CD14-positive monocyte (primary cell): ENCODE data around the gene UGGT2. TPM values are rescaled to one million over a fixed set of nuclear protein-coding genes. Genes with fewer than 3 reads are reported as not detected.
A peak's percentile ranks its signal among the peaks of the same experiment; 100 is the strongest.
"Not testable (repeated sequence)": the region's sequence is repeated elsewhere in the genome, so short reads cannot be mapped to it uniquely, and the experiment has no call there.

Source experiments
- DNase-seq, 3 donors: peaks; one replicate each; pipeline ENCODE4 v3.0.0-alpha.2; 2011 to 2022
- H2AFZ ChIP-seq: 2 replicates; pipeline ENCODE4 v1.6.0; 2012; ENCODE audit warnings: mild to moderate bottlenecking, low read depth, low read length, inconsistent platforms; ENCODE audit not compliant: insufficient read depth, poor library complexity, severe bottlenecking
- H3K27ac ChIP-seq, 2 donors: 1 replicate in 1 of 2; 2 replicates in 1 of 2; pipeline ENCODE4 v1.5.1; 2012 to 2013; ENCODE audit warnings: low read length in 2 of 2, control low read depth in 1 of 2, inconsistent platforms in 1 of 2, low read depth in 1 of 2, mild to moderate bottlenecking in 1 of 2
- H3K27me3 ChIP-seq, 2 donors: one replicate each; pipeline versions ENCODE4 v1.6.0 to v1.6.1; 2011 to 2013; ENCODE audit warnings: low read length in 2 of 2; ENCODE audit not compliant: control insufficient read depth in 2 of 2, insufficient read depth in 2 of 2
- H3K36me3 ChIP-seq, 2 donors: replicated peaks in 1 of 2; 1 replicate in 1 of 2; 2 replicates in 1 of 2; pipeline versions ENCODE4 v1.5.1 to v1.6.1; 2012 to 2013; ENCODE audit warnings: low read length in 2 of 2, control low read depth in 1 of 2, inconsistent platforms in 1 of 2, mild to moderate bottlenecking in 1 of 2; ENCODE audit not compliant: insufficient read depth in 2 of 2, control insufficient read depth in 1 of 2
- H3K4me1 ChIP-seq, 2 donors: 1 replicate in 1 of 2; 2 replicates in 1 of 2; pipeline versions ENCODE4 v1.5.1 to v1.6.1; 2012 to 2013; ENCODE audit warnings: low read length in 2 of 2, control low read depth in 1 of 2, inconsistent platforms in 1 of 2, mild to moderate bottlenecking in 1 of 2, moderate library complexity in 1 of 2; ENCODE audit not compliant: insufficient read depth in 2 of 2, control insufficient read depth in 1 of 2
- H3K4me2 ChIP-seq: replicated peaks from 2 replicates; pipeline ENCODE3; 2012; ENCODE audit warnings: low read length, moderate library complexity, mild to moderate bottlenecking; ENCODE audit not compliant: poor library complexity, severe bottlenecking; ENCODE audit errors: extremely low read depth
- H3K4me3 ChIP-seq, 3 experiments: fragments of 200-600 bp in 1 of 3; sonication (generic) in 1 of 3; replicated peaks in 1 of 3; 1 replicate in 2 of 3; 2 replicates in 1 of 3; pipeline ENCODE4 v1.5.1; 2011 to 2013; ENCODE audit warnings: low read length in 3 of 3, mild to moderate bottlenecking in 3 of 3, control low read depth in 2 of 3, low read depth in 2 of 3, inconsistent platforms in 1 of 3, moderate library complexity in 1 of 3
- H3K79me2 ChIP-seq: 2 replicates; pipeline ENCODE4 v1.6.0; 2012; ENCODE audit warnings: mild to moderate bottlenecking, control low read depth, inconsistent platforms, low read length, moderate library complexity; ENCODE audit not compliant: insufficient read depth
- H3K9ac ChIP-seq: 2 replicates; pipeline ENCODE4 v1.6.0; 2017; ENCODE audit warnings: low read length, mild to moderate bottlenecking; ENCODE audit not compliant: insufficient read depth, poor library complexity, severe bottlenecking
- H3K9me3 ChIP-seq, 2 donors: replicated peaks in 1 of 2; 1 replicate in 1 of 2; 2 replicates in 1 of 2; pipeline versions ENCODE4 v1.5.1 to v1.6.1; 2012 to 2013; ENCODE audit warnings: low read length in 2 of 2, control low read depth in 1 of 2; ENCODE audit not compliant: control insufficient read depth in 1 of 2, insufficient read depth in 1 of 2
- H4K20me1 ChIP-seq: 2 replicates; pipeline ENCODE4 v1.6.0; 2012; ENCODE audit warnings: mild to moderate bottlenecking, low read length, control low read depth, moderate library complexity; ENCODE audit not compliant: insufficient read depth
- H3K27ac Mint-ChIP-seq, 7 donors: one replicate each; pipeline ENCODE4 v1.8.0; 2020; ENCODE audit warnings: mild to moderate bottlenecking in 7 of 7, mixed read lengths in 7 of 7, moderate library complexity in 6 of 7, inconsistent platforms in 2 of 7
- H3K27me3 Mint-ChIP-seq, 3 donors: one replicate each; pipeline ENCODE4 v1.8.0; 2021 to 2022; ENCODE audit warnings: low read depth in 3 of 3, mild to moderate bottlenecking in 3 of 3, mixed read lengths in 3 of 3, moderate library complexity in 3 of 3, inconsistent platforms in 1 of 3
- H3K36me3 Mint-ChIP-seq, 2 donors: one replicate each; pipeline ENCODE4 v1.8.0; 2020; ENCODE audit warnings: mixed read lengths in 2 of 2, inconsistent platforms in 1 of 2, mild to moderate bottlenecking in 1 of 2
- H3K4me1 Mint-ChIP-seq: one replicate; pipeline ENCODE4 v1.8.0; 2020; ENCODE audit warnings: mild to moderate bottlenecking, mixed read lengths
- H3K4me3 Mint-ChIP-seq, 2 donors: one replicate each; pipeline ENCODE4 v1.8.0; 2020; ENCODE audit warnings: mild to moderate bottlenecking in 2 of 2, mixed read lengths in 2 of 2, moderate library complexity in 1 of 2
- H3K9me3 Mint-ChIP-seq, 7 donors: one replicate each; pipeline ENCODE4 v1.8.0; 2020 to 2022; ENCODE audit warnings: mixed read lengths in 7 of 7, mild to moderate bottlenecking in 6 of 7, moderate library complexity in 6 of 7, inconsistent platforms in 2 of 7
- CTCF ChIP-seq: fragments of 200-600 bp; IDR thresholded peaks from one replicate; pipeline ENCODE4 v1.8.0; 2022; ENCODE audit warnings: antibody characterized with exemption, mild to moderate bottlenecking
- WGBS: methylation state at CpG from one replicate; pipeline ENCODE4 v1.1.5; 2013; ENCODE audit warnings: missing lambda C conversion rate; ENCODE audit not compliant: insufficient coverage; 5-methylcytosine and 5-hydroxymethylcytosine counted together
- intact Hi-C, 2 donors: fragments of 100-400 bp; cut with micrococcal nuclease; formaldehyde crosslinking; loops; one replicate each; pipeline versions ENCODE4 v1.15.0 to v1.15.1; 2023
- polyA plus RNA-seq, 3 donors: library from polyadenylated mRNA; depleted of rRNA in 1 of 3; unstranded in 2 of 3; stranded (reverse) in 1 of 3; fragments of 300-500 nt in 2 of 3; fragments of >200 nt in 1 of 3; fragmentation: Illumina TruSeq in 2 of 3; gene quantifications; 1 replicate in 2 of 3; 2 replicates in 1 of 3; pipeline ENCODE4 v1.2.3, GENCODE V29; 2012 to 2021

The UGGT2 gene
- polyA plus RNA-seq, 3 donors, result 4.0 to 6.3 (median 5.6) TPM

GRCh38 chr13:95771905-95772304, 281.3 kb downstream of the UGGT2 start:
- H3K4me1 Mint-ChIP-seq, result peaks cover 6% of the 10 kb centered on the region
- Histone ChIP-seq H3K27ac (no peak overlapping the region), H3K4me1 (peaks cover 0 to 2% of the 10 kb centered on the region in 2 donors), H3K36me3 (peaks cover 41 to 85% of the 10 kb centered on the region in 2 donors), H2AFZ (no peak overlapping the region), H3K79me2 (no peaks in the 10 kb centered on the region), H3K9me3 (no peaks in the 10 kb centered on the region), H3K4me2 (no peak overlapping the region), H3K27me3 (no peaks in the 10 kb centered on the region), H4K20me1 (no peaks in the 10 kb centered on the region), H3K9ac (no peak overlapping the region), H3K4me3 (no peak overlapping the region)
- no CpG with 5 or more reads among the region's 4 CpGs for whole genome bisulfite sequencing
- no peaks in the 10 kb centered on the region for H3K9me3 Mint-ChIP-seq
- DNase-seq, result no peak
- intact Hi-C loops, result no loop called here
- no peak overlapping the region for H3K4me3 Mint-ChIP-seq
- no peaks in the 10 kb centered on the region for H3K27me3 Mint-ChIP-seq
- peaks cover 44 to 63% of the 10 kb centered on the region in 2 donors for H3K36me3 Mint-ChIP-seq
- TF ChIP-seq CTCF, result no peak
- H3K27ac Mint-ChIP-seq, result no peak overlapping the region

GRCh38 chr13:95763601-95764000, 289.6 kb downstream of the UGGT2 start:
- Histone ChIP-seq H2AFZ (no peak overlapping the region), H3K9me3 (no peaks in the 10 kb centered on the region), H3K4me1 (peaks cover 0 to 2% of the 10 kb centered on the region in 2 donors), H3K4me3 (no peak overlapping the region), H3K36me3 (peaks cover 52 to 93% of the 10 kb centered on the region in 2 donors), H3K27ac (no peak overlapping the region), H3K9ac (no peak overlapping the region), H3K4me2 (no peak overlapping the region), H4K20me1 (no peaks in the 10 kb centered on the region), H3K27me3 (no peaks in the 10 kb centered on the region), H3K79me2 (no peaks in the 10 kb centered on the region)
- WGBS, result 100% methylated on average over 1 of the region's 4 CpGs
- DNase-seq, result no peak
- Mint-ChIP-seq H3K36me3 (peaks cover 52 to 68% of the 10 kb centered on the region in 2 donors), H3K27ac (no peak overlapping the region), H3K4me3 (no peak overlapping the region), H3K9me3 (no peaks in the 10 kb centered on the region), H3K27me3 (no peaks in the 10 kb centered on the region), H3K4me1 (peaks cover 5% of the 10 kb centered on the region)
- no peak for TF ChIP-seq CTCF
- intact Hi-C loops, result loop anchor here in 1 of 2 donors (10.0 kb wide), 1 partner anchor 79 kb away; no protein-coding TSS in a partner anchor

- H3K27me3 Mint-ChIP-seq, H3K4me3 Mint-ChIP-seq, H3K9me3 ChIP-seq, H3K27me3 ChIP-seq, H3K79me2 ChIP-seq, H3K4me1 ChIP-seq, H4K20me1 ChIP-seq, H3K9me3 Mint-ChIP-seq, H2AFZ ChIP-seq, H3K4me3 ChIP-seq, H3K4me2 ChIP-seq, H3K9ac ChIP-seq, H3K27ac ChIP-seq, DNase-seq, H3K4me1 Mint-ChIP-seq: not testable (repeated sequence)
- H3K27ac Mint-ChIP-seq, result peak overlapping the region in 1 of 7 donors; percentile 81
- 100% methylated on average over 1 of the region's 3 CpGs for WGBS
- peaks cover 56 to 70% of the 10 kb centered on the region in 2 donors for H3K36me3 Mint-ChIP-seq
- H3K36me3 ChIP-seq, result peaks cover 55 to 94% of the 10 kb centered on the region in 2 donors
- intact Hi-C loops, result loop anchor here in 1 of 2 donors (10.0 kb wide), 1 partner anchor 78 kb away; no protein-coding TSS in a partner anchor
Observed at GRCh38 chr13:95762626-95763025, 290.6 kb downstream of the UGGT2 start.
